Measurements from ENCODE around the gene COL8A2. TPM values are rescaled to one million over a fixed set of nuclear protein-coding genes. Genes with fewer than 3 reads are reported as not detected.

Gene COL8A2
- total RNA-seq = 5.0 and 12.5 TPM in 2 replicates

GRCh38 chr1:36125129-36125991 is at the start of gene COL8A2:
COL8A2 (minus strand) TSS chr1:36125222; CDS start chr1:36100242, 24,980 bp downstream.

DNA sequence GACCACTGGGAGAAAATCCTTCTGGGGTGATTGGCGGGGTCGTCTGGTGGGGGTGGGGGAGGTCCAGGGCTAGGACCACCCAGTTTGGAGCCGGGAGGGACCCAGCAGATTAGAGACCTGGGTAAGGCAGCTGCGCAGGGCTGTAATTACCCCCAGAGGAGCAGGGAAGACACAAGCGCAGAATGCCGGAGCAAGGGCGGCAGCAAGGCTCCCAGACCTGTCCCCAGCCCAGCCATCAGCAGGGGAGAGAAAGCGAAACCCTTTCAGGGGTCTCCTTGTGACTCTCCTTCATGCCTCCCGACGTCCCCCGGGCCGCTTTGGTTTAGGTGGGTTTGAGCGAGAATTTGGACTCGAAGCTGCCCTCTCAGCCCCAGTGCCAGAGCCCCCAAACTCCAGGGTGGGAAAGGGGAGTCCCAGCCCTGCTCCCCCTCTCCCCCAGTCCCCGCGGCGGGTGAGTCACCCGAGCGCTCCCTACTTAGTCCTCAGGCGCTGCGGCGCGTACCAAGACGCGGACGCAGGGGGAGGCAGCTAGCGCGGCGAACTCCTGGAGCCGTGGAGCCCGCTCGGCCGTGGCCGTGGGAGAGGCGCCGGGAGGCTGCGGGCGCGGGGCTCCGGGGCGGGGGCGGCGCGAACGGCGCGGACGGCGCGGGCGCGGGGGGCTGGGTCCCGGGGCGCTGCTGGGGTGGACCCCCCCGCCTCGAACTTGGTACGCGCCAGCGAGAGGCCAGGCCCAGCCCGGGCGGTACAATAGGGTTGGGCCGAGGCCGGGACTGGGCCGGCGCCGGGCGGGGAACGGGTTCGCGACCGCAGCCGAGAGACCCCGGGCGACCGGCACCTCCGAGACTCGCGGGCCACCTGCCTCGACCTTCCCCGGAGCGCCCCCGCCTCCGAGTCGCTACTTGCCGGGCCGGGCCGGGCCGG is 30.6 kb upstream of the COL8A2 start, which contains the start of gene MAP7D1:
MAP7D1 (plus strand) TSS at position 753 of the 921 bp plus-strand sequence. CDS start 258 bp downstream, outside the sequence.

GRCh38 chr1:36149237-36149972 is 24.4 kb upstream of the COL8A2 start, which contains the start of gene TRAPPC3:
TRAPPC3 (minus strand) TSS chr1:36149486; CDS start chr1:36149378, 108 bp downstream.

GRCh38 chr1:36088577-36089392 is 36.2 kb downstream of the COL8A2 start, which contains the start of gene ADPRS:
ADPRS (plus strand) TSS chr1:36088892; CDS start chr1:36088905, 13 bp downstream.

GRCh38 chr1:36083635-36084496 is 41.2 kb downstream of the COL8A2 start, which contains the start of gene TEKT2:
TEKT2 (plus strand) TSS chr1:36084094; CDS start chr1:36084922, 828 bp downstream.

Other genes with a start within 250 kb of the COL8A2 start
- gene AGO1, start 242.0 kb downstream of the COL8A2 start, total RNA-seq = 13.0 and 13.7 TPM in 2 replicates
- 14.1 and 20.2 TPM in 2 replicates for gene AGO3, start 194.1 kb downstream of the COL8A2 start, total RNA-seq
- gene TEKT2, start 41.1 kb downstream of the COL8A2 start, total RNA-seq = 0.11 and 0.12 TPM in 2 replicates
- 48.9 and 53.1 TPM in 2 replicates for gene ADPRS, start 36.3 kb downstream of the COL8A2 start, total RNA-seq
- 84.1 and 100 TPM in 2 replicates for gene TRAPPC3, start 24.3 kb upstream of the COL8A2 start, total RNA-seq
- 93.0 and 97.9 TPM in 2 replicates for gene MAP7D1, start 30.9 kb upstream of the COL8A2 start, total RNA-seq
- 84.1 and 146 TPM in 2 replicates for gene THRAP3, start 99.2 kb upstream of the COL8A2 start, total RNA-seq
- gene SH3D21, start 181.1 kb upstream of the COL8A2 start, total RNA-seq = 3.1 and 6.2 TPM in 2 replicates
- gene EVA1B, start 198.4 kb upstream of the COL8A2 start, total RNA-seq = 233 and 252 TPM in 2 replicates

Data from uterine smooth muscle cell (primary cell).